Measurements from ENCODE around the gene LAMA5. TPM values are rescaled to one million over a fixed set of nuclear protein-coding genes. Genes with fewer than 3 reads are reported as not detected.

The LAMA5 gene
- total RNA-seq, 4 donors from 2014 or later: 14.1 to 131 (median 34.5) TPM

DNA sequence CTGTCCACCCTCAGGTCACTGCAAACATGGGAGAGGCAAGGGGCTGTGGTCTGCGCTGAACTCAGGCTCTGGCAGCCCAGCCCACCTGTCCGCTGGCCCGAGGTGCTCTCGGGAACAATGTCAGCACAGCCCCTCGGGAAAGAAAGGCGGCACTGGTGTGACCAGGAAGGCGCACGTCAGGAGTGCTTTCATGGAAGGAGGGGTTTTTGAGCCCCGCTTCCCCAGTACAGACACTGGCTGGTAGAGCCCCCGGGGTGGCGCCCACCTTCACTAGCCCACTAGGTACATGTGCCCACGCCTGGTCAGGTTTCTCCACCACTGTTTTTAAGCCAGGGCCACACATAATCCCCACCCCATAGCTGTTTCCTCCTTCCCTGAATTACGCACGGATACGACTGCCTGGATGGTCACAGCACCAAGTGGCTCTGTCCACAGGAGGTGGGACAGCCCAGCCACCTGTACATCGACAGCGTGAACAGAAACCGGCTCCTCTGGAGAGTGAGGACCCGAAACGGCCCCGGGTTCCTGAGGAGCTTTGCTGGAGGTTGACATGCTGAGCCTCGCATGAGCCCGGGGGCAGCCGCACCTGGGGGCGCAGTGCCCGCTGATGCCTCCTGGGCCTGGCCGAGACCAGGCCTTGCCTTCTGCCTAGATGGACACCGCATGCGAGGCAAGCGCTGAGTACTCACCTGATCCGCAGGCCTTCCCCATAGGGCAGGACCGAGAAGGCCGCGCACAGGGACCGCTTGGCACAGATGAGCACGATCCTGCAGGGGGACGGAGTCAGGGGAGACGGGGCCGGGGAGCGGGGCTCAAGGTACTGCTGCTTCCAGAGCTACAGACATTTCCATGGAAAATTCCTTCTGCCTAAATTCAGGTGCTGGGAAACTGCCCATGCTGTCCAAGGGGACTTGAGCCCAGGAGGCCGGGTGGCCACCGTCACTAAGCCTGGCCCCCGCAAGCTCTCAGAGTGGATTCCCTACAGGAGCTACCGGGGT is 27.4 kb upstream of the LAMA5 start:
- TF ChIP-seq, protein P1, sequence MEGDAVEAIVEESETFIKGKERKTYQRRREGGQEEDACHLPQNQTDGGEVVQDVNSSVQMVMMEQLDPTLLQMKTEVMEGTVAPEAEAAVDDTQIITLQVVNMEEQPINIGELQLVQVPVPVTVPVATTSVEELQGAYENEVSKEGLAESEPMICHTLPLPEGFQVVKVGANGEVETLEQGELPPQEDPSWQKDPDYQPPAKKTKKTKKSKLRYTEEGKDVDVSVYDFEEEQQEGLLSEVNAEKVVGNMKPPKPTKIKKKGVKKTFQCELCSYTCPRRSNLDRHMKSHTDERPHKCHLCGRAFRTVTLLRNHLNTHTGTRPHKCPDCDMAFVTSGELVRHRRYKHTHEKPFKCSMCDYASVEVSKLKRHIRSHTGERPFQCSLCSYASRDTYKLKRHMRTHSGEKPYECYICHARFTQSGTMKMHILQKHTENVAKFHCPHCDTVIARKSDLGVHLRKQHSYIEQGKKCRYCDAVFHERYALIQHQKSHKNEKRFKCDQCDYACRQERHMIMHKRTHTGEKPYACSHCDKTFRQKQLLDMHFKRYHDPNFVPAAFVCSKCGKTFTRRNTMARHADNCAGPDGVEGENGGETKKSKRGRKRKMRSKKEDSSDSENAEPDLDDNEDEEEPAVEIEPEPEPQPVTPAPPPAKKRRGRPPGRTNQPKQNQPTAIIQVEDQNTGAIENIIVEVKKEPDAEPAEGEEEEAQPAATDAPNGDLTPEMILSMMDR (IDR thresholded peaks at IDR 0.05; ENCODE audit: low read depth): no peak

DNA sequence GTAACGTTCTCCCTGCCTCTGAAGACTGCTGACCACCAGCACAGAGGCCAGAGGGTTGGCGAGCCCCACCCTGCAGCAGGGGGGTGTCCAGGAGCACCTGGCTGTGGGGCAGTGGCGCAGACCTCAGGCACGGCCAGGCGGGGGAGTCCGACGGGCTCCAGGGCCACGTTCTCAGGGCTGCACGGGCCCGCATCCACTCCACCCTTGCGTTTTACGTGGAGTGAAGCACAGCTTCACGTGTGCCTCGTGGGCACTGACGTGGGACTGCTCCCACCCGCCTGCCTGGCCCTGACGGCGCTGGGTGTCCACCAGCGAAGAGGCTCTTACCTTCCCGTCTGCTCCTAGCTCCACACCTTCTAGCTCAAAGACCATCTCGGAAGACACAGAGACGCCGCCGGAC is 26.7 kb upstream of the LAMA5 start:
- TF ChIP-seq, protein P1 (IDR thresholded peaks at IDR 0.05; ENCODE audit: low read depth): no peak

DNA sequence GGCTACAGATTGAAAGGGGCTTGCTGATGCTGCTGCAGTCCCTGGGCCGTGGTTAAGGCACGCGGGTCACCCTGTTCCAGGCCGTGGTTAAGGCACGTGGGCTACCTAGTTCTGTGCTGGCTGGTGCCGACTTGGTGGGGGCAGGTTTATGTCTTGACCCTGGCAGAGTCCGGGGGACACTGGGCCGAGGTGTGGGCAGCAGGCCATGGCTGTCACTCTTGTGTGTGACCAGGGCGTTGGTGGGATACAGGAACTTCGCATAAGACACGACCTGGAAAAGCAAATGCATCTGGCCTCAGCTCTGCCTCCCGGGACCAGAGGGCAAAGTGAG is 26.2 kb upstream of the LAMA5 start:
- TF ChIP-seq, protein P1 (IDR thresholded peaks at IDR 0.05; ENCODE audit: low read depth): no peak

DNA sequence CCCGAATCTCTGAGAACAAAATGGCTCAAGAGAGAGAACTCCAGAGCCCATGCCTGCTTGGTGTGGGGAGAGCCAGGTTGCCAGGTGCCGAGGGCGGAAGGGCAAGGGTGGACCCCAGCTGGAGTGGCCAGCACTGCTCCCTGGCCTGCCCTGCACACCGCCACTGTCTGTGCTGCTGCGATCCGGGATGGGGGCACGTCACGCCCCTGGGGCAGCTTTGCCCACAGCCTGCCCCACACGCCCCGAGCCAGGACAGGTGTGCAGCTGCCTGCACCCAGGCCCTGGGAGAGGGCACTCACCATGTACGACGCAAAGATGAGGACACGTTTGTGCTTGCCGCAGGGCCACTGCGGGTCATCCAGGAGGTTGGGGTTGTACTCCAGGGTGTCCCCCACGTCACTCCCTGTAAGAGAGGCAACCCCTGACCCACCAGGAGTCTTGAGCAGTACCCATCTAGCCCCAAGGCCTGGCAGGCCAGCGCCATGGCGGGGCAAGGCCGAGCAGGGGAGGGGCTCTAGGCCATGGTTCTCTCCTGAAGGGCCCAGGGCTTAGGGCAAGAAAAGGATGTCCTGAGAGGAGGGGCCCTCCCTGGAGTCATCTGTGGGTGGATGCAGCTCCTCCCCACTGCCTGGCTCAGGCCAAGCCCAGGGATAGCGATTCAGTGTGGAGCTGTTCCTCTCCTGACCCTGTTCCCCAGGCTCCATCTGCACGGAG is 25.7 kb upstream of the LAMA5 start:
- TF ChIP-seq, protein P1 (IDR thresholded peaks at IDR 0.05; ENCODE audit: low read depth): no peak

DNA sequence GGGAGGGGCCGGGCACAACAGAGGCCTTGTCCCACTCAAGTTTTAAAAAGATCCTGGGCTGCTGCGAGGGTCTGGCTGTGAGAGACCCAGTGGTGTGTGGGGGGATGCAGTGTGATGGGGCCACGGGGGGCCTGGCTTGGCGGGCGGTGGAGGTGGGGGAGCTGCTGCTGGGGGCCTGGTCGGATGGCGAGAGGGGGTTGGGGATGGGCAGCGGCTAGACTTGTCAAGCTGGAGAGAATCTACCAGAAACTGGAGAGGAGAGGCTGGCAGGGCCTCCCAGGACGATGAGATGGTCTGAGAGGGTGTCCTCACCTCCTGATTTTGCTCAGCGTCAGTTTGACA is 24.9 kb upstream of the LAMA5 start:
- TF ChIP-seq, protein P1 (IDR thresholded peaks at IDR 0.05; ENCODE audit: low read depth): no peak

DNA sequence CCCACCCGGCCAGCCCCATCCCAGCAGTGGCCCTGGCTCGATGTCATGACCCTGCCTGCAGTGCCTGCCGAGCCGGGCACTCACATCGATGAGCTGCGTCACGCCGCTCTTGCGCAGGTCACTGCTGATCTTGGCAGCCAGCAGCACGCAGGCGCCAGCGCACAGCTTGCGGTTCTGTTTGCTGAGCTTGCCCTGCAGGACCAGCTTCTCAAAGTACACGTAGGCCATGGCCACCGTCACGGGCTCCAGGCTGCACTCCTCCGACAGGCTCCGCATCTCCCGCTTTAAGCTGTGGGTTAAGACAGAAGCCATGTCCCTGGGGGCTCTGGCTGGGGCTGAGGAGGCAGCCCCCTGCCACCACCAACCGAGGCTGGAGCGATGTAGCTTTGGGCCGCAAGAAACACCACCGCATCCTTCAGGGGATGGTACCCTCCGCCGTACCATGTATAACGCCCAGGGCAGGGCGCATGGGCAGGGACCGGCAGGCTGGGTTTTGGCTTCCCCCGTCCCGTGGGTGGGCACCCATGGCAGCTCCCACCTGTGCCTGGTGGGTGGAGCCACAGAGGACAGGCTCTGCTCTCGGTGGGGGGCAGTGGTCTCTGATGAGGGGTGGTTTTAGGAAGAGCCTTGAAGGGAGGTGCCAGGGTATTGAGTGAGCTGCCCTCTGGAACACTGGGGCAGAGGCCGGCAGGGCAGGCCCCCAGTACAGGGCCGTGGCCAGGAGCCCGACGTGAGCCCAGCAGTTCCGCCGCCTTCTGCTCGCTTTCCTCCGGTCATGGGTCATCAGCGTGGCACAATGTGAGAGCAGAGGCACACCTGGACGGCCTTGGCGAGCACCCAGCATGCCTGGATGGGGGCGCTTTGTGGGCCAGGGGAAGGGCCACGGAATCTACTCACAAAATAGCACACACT is 24.3 kb upstream of the LAMA5 start:
- TF ChIP-seq, protein P1 (IDR thresholded peaks at IDR 0.05; ENCODE audit: low read depth): no peak

All from subcutaneous adipose tissue (tissue), 4 donors.